GM18520 (cell line): ENCODE data around the gene HUS1B.
A peak's percentile ranks its signal among the peaks of the same experiment; 100 is the strongest.
"Not testable (repeated sequence)": the region's sequence is repeated elsewhere in the genome, so short reads cannot be mapped to it uniquely, and the experiment has no call there.

ENCODE experiments used
- ATAC-seq: cut with Tn5 transposase; IDR thresholded peaks from one replicate; pipeline ENCODE4 v1.9.1; 2021; ENCODE audit not compliant: unreplicated experiment

HUS1B gene

DNA sequence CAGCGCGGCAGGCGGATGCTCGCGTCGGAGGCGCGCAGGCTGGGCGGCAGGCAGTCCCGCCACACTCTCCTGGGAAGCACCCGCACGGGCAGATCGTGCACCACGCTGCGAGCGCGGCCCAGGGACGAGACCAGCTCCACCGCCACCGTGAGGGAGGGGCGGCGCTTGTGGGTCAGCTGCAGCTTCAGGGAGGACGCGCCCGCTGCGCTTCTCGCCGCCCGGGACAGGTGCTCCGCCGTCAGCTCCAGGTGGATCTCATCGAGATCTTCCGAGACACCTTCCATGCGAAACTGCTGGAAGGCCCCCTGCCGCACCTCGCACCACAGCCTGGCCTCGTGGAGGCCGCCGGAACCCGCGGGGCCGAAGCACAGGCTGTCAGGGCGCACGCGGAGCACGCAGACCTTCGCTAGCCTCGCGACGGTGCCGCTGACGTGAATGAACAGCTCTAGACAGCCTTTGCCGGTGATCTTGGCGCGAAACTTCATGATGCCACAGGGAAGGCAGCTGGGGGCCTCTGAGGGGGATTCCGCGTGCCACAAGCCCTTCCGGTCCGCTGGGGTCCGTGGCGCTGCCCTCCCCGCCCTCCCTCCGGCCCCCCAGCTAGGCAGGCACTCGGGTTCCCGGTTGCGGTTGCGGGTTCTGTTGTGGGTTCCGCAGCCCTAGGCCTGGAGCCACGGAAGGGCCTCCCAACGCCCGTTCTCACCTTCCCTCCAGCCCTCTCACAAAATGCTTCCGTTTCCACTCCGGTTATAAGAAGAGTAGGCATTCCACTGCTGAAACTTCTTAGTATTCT lies at the start of gene HUS1B:
Gene HUS1B, minus strand, starts transcription at position 641 of the 793 bp plus-strand sequence. Its CDS starts 156 bp downstream, at position 485.
- ATAC-seq = no peak

DNA sequence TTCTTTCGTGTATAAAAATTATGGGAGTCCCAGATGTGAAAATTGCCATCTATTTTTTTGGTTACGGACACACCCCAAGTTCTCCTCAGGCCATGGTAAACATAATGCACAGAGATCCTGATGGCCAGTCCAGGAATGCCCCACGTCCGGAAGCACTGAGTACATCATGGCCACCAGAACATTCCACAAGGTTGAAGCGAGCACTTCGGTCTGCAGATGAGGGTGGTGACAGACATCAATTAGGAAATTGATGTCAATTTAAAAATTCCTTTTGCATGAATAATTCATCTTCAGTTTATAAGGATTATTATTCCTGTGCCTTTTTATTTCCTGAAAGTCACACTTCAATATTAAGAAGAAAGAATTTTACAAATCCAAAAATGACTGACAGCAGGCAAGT lies 49.2 kb upstream of the HUS1B start:
- ATAC-seq = no peak

DNA sequence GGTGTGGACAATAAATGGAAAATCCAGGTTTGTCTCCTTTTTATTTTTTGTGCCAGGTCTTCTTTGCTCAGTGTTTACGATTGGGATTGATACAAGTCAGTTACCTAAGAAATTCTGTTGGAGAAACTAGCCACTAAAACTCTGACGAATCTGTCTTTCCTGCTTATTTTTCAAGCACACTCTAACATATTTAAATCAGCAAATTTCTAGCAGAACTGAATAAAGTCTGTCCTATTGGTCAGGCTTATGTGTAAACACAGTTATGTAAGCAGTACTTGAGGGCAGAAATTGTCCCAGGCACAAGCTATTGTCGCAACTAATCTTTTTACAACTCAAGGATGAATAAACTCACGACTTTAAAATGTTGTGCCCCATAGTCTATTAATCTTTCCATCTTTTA lies 48.1 kb upstream of the HUS1B start:
- ATAC-seq = no peak

DNA sequence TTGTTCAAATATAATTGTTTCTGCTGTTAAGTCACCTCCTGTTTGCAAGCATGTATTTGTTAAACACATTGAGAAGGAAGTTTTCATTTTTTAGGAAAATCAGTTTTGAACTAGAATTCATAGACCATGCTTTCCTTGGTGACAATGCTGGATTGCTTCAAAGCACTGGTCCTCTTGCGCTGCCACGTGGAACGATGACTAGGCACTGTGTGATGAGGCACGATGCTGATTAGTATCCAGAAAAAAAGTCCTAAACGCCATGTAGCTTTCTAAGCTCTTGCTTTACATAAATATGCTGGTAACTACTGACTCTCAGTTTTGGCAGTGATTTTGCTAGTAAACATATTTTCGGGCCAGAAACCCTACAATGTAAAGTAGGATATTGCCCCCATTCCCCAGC lies 47.1 kb upstream of the HUS1B start:
- no peak for ATAC-seq

DNA sequence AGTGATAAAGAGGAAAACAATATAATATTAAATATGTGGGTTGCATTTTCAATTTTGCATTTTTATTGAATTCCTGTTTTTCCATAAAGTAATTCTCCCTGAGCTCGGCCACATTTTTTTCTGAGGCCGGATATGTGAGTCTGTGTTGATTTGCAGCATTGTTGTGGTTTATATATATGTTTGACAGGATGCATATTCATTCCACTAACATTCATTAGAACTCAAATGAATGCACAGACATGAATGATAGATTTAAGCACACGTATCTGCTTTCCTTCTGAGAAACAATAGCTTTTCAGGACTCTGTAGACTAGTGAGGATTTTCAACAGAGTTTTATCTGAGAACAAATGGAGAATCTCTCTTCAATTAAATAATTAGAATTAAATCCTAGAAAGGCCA lies 46.7 kb upstream of the HUS1B start:
- no peak for ATAC-seq

DNA sequence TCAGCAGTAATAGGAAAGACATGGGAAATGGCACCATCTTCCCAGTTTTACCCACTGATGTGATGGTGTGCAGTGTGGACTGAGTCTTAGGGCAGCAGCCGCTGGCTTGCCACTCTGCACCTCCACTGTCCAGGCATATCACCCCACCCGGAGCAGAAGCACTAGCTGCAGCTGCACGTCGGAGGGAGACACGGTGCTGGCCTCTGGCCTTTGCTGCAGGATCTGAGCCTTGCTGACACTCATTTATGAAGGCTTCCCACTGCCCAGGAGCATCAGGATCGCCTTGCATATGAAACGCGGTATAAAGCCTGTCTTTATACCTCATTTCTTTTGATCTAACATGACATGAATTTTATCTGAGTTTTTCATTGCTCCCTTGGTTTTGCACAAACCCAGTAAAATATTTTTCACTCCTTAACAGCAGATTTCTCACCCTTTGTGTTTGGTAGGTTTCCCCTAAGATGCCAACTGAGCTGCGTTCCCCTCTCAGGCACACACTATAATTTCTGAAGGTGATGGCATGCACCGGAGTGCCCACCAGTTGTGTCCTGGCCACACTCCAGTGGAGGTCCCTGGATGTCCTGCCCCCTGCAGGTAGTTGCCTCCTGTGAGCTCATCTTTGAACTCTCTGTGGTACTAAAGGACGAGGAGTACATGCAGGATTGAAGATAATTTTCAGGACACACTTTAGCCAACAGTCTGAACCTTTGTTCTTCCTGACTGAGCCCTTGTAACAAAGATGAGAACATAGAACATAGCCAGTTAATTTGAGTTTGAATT lies 45.0 kb upstream of the HUS1B start:
- ATAC-seq = no peak

DNA sequence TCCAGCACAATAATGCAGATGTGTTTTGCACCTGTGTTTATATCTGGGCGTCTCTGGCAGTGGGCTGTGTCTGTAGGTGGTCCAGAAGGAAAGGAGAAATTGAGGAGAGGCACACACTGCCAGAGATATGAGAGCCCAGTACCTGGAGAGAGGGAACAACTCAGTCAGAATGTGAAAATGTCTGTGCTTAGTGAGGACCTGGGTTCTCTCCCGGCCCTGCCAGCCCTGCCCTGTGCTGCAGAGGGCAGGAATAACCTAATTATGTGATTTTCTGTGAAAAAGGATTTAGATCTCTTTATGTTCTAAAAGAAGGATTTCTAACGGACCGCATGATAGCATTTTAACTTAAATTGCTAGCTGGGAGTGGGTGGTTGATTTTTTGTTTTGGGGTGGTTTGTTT lies 44.3 kb upstream of the HUS1B start:
- ATAC-seq = no peak

DNA sequence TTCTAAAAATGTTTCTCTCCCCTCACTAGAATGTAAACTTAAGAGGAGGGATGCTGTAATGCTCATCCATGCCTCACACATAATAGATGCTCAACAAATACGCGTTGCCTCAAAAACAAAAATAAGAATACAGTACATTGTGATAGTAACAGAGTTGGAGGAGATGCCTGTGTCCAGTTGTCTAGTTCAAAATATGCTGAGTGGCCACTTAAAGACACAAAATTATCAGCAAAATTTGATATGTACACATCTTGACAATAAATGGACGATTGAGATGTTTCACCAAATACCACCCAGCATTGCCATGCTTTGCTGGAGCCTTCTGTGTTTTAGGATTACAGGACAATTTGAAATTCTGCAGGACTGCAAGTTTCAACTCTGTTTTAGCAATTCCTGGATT lies 43.6 kb upstream of the HUS1B start:
- ATAC-seq = no peak

DNA sequence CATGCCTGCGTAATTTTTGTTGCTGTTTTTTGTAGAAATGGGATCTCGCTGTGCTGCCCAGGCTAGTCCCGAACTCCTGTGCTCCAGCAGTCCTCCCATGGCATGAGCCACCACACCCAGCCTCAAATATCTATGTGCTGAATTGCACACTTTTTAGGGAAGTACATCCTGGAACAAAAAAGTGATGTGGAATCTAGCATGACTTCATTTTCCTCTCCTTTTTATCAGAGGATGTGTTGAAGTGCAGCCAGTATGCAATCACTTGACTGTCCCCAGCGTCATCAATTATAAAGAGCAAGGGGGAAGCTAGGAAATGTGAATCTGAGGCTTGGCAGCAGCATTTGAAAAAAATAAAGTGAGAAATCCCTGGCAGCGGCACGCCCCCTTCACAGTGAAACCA lies 42.4 kb upstream of the HUS1B start:
- no peak for ATAC-seq

DNA sequence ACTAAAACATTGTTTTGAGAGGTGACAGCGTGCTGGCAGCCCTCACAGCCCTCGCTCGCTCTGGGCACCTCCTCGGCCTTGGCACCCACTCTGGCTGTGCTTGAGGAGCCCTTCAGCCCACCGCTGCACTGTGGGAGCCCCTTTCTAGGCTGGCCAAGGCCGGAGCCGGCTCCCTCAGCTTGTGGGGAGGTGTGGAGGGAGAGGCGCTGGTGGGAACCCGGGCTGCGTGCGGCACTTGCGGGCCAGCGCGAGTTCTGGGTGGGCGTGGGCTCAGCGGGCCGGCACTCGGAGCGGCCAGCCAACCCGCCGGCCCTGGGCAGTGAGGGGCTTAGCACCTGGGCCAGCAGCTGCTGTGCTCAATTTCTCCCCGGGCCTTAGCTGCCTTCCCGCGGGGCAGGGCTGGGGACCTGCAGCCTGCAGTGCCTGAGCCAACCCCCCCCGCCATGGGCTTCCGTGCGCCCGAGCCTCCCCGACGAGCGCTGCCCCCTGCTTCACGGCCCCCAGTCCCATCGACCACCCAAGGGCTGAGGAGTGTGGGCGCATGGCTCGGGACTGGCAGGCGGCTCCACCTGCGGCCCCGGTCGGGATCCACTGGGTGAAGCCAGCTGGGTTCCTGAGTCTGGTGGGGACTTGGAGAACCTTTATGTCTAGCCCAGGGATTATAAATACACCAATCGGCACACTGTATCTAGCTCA lies 37.7 kb upstream of the HUS1B start:
- ATAC-seq = not testable (repeated sequence)

DNA sequence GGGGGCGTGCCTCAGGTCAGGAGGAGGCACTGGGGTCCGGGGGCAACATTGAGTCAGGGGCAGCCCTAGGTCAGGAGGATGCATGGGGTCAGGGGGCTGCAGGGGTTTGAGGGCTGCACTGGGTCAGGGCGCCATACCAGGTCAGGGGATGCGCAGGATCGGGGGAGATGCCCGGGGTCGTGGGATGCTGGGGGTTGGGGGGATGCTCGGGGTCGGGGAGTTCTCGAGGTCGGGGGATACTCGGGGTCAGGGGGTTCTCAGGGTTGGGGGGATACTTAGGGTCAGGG lies 36.8 kb upstream of the HUS1B start:
- no peak for ATAC-seq

DNA sequence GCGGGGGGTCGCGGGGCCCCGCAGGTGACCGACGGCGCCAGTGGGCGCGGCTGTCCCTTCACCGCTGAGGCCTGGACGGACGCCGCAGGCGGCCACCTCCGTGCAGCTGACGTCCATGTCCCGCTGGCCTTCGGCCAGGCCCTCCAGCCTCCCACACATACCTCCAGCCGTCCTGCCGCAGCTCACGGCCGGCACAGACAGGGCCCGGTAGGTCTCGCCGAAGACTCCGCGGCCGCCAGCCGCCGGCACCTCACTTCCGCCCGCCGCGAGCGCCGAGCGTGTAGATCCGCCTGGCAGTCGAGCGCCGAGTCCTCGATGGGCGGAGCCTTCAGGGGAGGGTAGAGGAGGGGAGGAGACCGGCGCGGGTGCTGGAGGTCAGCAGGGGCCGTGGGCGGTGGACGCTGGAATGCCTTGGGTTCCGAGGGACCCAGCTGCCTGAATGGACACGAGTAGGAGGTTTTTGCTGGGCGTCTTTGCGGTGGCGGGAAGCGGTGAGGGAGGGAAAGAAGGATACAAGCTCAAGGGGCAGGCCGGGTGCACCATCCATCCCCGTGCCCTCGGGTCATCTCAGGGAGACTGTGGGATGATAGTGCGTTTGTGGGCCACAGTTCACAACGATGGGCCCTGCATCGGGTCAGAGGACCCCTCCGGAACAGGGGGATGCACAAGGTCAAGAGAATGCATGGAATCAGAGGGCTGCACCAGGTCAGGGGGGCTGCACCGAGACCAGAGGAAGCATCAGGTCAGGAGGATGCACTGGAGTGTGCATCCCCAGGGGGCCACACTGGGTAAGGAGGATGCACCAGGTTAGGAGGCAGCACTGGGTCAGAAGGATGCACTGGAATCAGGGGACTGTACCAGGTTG lies 36.2 kb upstream of the HUS1B start, which contains the start of gene EXOC2:
Gene EXOC2, minus strand, starts transcription at position 282 of the 865 bp plus-strand sequence. CDS start 55,321 bp downstream, outside the sequence.
- ATAC-seq = peak; percentile 86

DNA sequence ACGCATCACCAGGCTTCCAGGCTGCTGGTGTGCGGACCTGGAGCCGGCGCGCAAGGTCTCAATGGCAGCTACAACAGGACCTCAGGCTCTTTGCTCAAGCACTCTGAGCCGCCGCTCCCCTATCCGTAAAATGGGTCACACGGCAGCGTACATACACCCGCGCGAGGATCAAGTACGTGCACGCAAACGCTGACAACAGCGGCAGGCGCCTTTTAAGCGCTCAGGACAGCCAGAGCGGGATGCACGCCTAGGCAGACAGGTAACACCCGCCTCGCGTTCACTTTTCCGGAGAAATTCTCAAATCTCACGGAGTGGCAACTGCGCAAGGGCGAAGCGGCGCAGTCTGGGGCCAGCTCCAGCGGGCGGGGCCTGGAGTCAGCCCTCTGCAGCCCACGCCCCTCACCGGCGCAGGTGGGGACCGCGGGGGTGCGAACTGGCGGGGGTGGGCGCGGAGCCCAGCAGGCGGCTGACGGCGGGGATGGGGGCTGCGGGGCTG lies 35.5 kb upstream of the HUS1B start:
- ATAC-seq = peak; percentile 28

DNA sequence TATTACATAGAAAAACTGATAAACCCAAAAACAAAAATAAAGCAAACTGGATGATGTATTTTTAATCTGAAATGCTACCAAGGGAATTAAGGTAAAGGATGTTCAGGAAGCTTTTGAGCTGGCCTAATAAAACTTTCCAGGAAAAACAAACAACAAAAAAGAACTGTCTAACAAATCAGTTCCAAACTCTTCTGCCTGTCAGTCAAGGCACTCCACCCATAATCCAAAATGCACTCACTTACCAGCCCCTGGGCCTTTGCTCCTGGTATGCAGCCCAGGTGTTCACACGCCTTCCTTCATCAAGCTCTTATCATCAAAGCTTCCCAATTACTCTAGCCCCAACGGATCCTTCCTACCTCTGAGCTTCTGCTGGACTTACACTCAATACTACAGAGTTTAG lies 32.3 kb upstream of the HUS1B start:
- ATAC-seq = no peak

DNA sequence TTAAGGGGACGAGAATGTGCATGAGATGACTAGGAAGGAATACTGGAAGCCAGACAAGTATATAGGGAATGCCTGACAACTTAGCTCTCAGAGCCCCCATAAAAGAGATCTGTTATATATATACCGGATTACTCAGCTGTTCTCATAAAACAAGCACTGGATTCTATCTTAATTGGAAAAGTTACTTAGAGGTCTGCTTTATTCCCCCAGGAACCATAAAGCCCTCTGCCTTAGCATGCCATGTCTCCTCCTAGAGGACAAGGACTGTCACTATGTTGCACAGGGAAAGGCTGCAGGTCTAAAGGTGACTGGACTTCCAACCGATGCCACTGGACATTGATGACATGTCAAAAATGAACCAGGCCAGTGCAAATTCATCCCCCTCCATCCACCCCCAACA lies 29.6 kb upstream of the HUS1B start:
- ATAC-seq = no peak

DNA sequence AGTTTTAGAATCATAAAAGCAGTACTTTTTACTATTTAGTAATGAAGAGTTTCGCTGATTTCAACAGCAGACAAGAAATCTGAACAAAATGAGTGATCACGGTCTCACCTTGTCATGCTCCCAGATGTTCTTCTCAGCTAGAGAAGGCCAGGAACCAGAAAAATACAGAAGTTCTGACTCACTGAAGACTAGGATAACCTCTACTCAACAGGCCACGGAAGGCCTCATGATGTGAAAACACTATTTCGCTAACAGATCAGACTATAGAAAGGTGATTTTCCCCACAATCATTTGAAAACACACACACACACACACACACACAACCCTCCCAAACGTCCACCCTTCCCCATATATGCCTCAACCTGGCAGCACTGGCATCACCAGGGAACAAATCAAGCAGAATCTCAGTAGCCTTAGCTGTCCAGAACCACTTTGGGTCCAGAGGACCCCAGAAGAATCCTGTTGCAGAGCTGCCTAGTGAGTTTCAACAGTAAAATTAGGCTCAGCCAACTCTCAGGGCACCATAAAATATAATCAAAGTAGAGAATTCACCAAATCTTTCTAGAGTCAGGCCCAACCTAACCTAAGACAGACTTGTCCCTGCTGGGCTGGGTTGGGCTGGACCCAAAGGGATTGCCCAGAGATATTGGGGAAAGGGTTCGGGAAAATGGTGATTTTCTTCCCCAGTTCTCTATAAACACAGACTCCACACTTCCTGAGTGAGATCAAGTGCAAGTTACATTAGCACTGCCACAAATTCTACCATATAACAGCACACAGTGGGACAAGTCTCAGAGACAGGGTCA lies 28.1 kb upstream of the HUS1B start:
- ATAC-seq = peak; percentile 79

DNA sequence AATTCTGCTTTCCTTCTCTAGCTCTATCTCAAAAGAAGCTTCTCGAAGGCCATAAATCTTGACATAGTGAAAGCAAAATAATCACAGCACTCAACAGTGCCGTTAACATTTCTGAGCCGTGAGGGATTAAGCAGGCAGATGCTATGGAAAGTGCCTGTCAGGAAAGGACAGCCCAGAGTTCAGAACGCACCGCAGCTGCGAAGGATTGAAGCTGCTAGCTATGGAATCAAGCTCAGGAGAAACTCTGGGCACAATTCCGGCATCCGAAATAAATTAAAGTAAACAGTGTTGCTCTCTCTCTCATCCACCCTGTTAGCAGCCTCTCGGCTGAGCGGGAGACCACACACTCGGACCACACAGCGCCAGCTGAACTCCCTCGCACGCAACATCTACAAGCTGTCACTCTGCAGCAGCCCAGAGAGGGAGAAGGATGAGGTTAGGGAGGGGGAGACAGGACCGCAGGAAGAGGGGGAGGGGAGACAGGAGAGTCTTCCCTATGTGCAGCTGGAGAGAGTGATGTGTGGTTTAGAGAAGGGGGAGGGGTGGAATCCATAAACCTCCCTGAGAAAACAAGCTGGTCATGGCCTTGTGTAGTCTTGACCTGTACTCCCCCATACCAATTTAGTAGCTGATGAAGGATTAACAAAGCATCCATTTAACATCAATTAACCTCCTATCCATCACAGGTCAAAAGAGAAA lies 27.0 kb upstream of the HUS1B start:
- no peak for ATAC-seq

DNA sequence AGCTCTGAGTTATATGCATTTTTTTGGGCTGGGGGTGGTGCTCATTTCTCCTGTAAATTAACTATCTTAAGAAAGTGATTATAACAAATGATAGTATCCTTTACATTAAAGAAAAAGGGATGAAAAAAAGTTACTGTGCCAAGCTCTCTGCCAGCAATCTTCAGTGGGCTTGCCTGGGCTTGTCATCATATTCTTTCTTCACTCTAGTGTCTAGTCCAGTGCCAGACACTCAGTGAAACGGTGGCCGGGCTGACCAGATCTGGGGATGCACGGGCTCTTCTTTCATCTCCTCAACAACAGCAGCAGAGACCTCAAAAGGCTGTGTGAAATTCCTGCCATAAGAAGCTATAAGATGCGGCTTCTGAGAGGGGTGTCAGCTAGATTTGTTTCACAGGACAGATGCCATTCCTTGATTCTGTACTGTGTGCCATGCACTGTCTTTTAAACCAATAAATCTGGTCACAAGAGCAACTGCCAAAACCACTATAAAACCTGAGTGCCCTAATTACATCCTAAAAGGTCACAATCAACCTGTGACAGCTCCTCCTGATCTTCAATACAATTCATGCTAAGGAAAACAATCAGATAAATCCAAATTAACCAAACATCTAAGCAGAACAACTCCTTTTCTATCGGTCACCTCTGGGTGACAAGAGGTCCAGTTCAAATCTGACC lies 23.9 kb upstream of the HUS1B start:
- no peak for ATAC-seq

DNA sequence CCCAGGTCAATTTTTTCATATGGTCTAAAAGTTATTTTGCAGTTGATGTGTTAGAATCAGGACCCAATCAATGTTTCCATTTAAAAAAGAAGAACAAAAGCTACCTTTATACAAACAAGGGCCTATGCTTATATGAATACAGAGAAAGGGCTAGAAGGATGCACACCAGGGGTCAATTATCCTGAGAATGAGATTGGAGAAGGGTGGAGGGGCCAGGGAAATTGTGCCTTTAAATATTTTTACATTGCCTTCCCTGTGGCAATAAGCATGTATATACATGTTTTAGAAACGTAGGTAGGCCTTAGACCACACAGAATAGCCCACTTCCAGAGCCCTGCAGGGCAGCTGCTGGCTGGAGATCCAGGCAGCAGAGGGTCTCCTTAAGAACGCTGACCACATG lies 23.4 kb upstream of the HUS1B start:
- ATAC-seq = no peak
